ENCODE results near the gene FAM193A.
A peak's percentile ranks its signal among the peaks of the same experiment; 100 is the strongest.
"Not testable (repeated sequence)": the region's sequence is repeated elsewhere in the genome, so short reads cannot be mapped to it uniquely, and the experiment has no call there.

Gene FAM193A

GRCh38 chr4:2731907-2732317 lies 195.5 kb downstream of the FAM193A start:
- no peak for DNase-seq

- no peak for DNase-seq
These were observed 196.1 kb downstream of the FAM193A start for GRCh38 chr4:2732526-2732925.

- DNase-seq: no peak
These were observed 196.8 kb downstream of the FAM193A start for GRCh38 chr4:2733001-2733843.

- DNase-seq: no peak
These were observed 197.6 kb downstream of the FAM193A start for GRCh38 chr4:2733844-2734574.

GRCh38 chr4:2734612-2735011 lies 198.2 kb downstream of the FAM193A start:
- no peak for DNase-seq

GRCh38 chr4:2735869-2736268 lies 199.4 kb downstream of the FAM193A start:
- DNase-seq: no peak

- not testable (repeated sequence) for DNase-seq
These were observed 201.8 kb downstream of the FAM193A start for GRCh38 chr4:2738296-2738695.

GRCh38 chr4:2741626-2742025 lies 205.2 kb downstream of the FAM193A start:
- no peak for DNase-seq

- no peak for DNase-seq
These were observed 205.8 kb downstream of the FAM193A start for GRCh38 chr4:2742081-2742822.

GRCh38 chr4:2742823-2743517 lies 206.5 kb downstream of the FAM193A start:
- DNase-seq: no peak

- no peak for DNase-seq
These were observed 207.3 kb downstream of the FAM193A start for GRCh38 chr4:2743518-2744445.

- no peak for DNase-seq
These were observed 208.3 kb downstream of the FAM193A start for GRCh38 chr4:2744576-2745270.

- no peak for DNase-seq
These were observed 209.1 kb downstream of the FAM193A start for GRCh38 chr4:2745516-2745915.

GRCh38 chr4:2745981-2746806 lies 209.7 kb downstream of the FAM193A start:
- peak; percentile 97 for DNase-seq

- no peak for DNase-seq
These were observed 210.6 kb downstream of the FAM193A start for GRCh38 chr4:2746891-2747695.

GRCh38 chr4:2750719-2751605 lies 214.5 kb downstream of the FAM193A start:
- DNase-seq: no peak

- no peak for DNase-seq
These were observed 217.0 kb downstream of the FAM193A start for GRCh38 chr4:2753436-2753835.

Data from stimulated activated naive CD4-positive, alpha-beta T cell treated with Interleukin-2 at 50 U/mL for 16 hours (primary cell).